Measurements from ENCODE around the gene CHRDL2. TPM values are rescaled to one million over a fixed set of nuclear protein-coding genes. Genes with fewer than 3 reads are reported as not detected.
A peak's percentile ranks its signal among the peaks of the same experiment; 100 is the strongest.

Gene CHRDL2
- total and polyA plus RNA-seq, 7 experiments from 2014 or later, result not detected

GRCh38 chr11:74697722-74698121 lies 33.5 kb downstream of the CHRDL2 start:
- ChIA-PET CTCF (no interaction called here), POLR2A (interaction anchor here (0.7 kb wide), 1 partner anchor 1002 kb away, joined by 4 read pairs; no protein-coding TSS in a partner anchor)
- no peak overlapping the region for H3K27ac Mint-ChIP-seq
- peaks cover 0 to 10% (median 0%) of the 10 kb centered on the region in 7 donors for H3K4me1 Mint-ChIP-seq
- Histone ChIP-seq H3K27me3 (ENCODE audit: control insufficient read depth in 2 of 2, insufficient read depth in 2 of 2, low read length in 2 of 2) (peaks cover 0 to 3% of the 10 kb centered on the region in 2 donors), H3K4me3 (ENCODE audit: low read length) (no peak overlapping the region), H3K36me3 (ENCODE audit: control insufficient read depth in 2 of 3, insufficient read depth in 3 of 3, low read length in 3 of 3) (no peaks in the 10 kb centered on the region), H3K27ac (ENCODE audit: low read depth, low read length) (no peak overlapping the region), H3K4me1 (ENCODE audit: control insufficient read depth in 2 of 2, insufficient read depth in 2 of 2, low read length in 2 of 2) (no peaks in the 10 kb centered on the region), H3K9me3 (ENCODE audit: control insufficient read depth in 2 of 3, low read length in 3 of 3) (no peaks in the 10 kb centered on the region)
- H3K27me3 Mint-ChIP-seq, result peaks cover 0 to 23% (median 8%) of the 10 kb centered on the region in 5 donors
- H3K36me3 Mint-ChIP-seq, result no peaks in the 10 kb centered on the region
- intact Hi-C loops (cut with micrococcal nuclease), result no loop called here
- DNase-seq (no peak), ATAC-seq (no peak)
- H3K4me3 Mint-ChIP-seq, result no peak overlapping the region
- peaks cover 0 to 1% (median 0%) of the 10 kb centered on the region in 11 donors for H3K9me3 Mint-ChIP-seq

- Histone ChIP-seq H3K9me3 (ENCODE audit: control insufficient read depth in 2 of 3, low read length in 3 of 3) (no peaks in the 10 kb centered on the region), H3K36me3 (ENCODE audit: control insufficient read depth in 2 of 3, insufficient read depth in 3 of 3, low read length in 3 of 3) (no peaks in the 10 kb centered on the region), H3K27me3 (ENCODE audit: control insufficient read depth in 2 of 2, insufficient read depth in 2 of 2, low read length in 2 of 2) (peaks cover 0 to 3% of the 10 kb centered on the region in 2 donors), H3K4me3 (ENCODE audit: low read length) (no peak overlapping the region), H3K27ac (ENCODE audit: low read depth, low read length) (no peak overlapping the region), H3K4me1 (ENCODE audit: control insufficient read depth in 2 of 2, insufficient read depth in 2 of 2, low read length in 2 of 2) (no peaks in the 10 kb centered on the region)
- Mint-ChIP-seq H3K27ac (no peak overlapping the region), H3K4me3 (peak overlapping the region in 1 of 10 donors; percentile 18), H3K36me3 (no peaks in the 10 kb centered on the region), H3K4me1 (peaks cover 0 to 6% (median 0%) of the 10 kb centered on the region in 7 donors), H3K9me3 (peaks cover 0 to 1% (median 0%) of the 10 kb centered on the region in 11 donors), H3K27me3 (peaks cover 0 to 23% (median 8%) of the 10 kb centered on the region in 5 donors)
- ATAC-seq, result no peak
- ChIA-PET POLR2A (interaction anchor here (0.7 kb wide), 1 partner anchor 1001 kb away, joined by 4 read pairs; no protein-coding TSS in a partner anchor), CTCF (no interaction called here)
- DNase-seq, result no peak
- intact Hi-C loops (cut with micrococcal nuclease), result no loop called here
These were observed 34.1 kb downstream of the CHRDL2 start for GRCh38 chr11:74696939-74697675.

GRCh38 chr11:74696500-74696899 lies 34.7 kb downstream of the CHRDL2 start:
- POLR2A ChIA-PET, result no interaction called here
- no peak for ATAC-seq
- CTCF ChIA-PET, result interaction anchor here (0.6 kb wide), 1 partner anchor 464 kb away, joined by 5 read pairs; no protein-coding TSS in a partner anchor

GRCh38 chr11:74695705-74696280 lies 35.4 kb downstream of the CHRDL2 start:
- Mint-ChIP-seq H3K9me3 (no peaks in the 10 kb centered on the region), H3K4me3 (no peak overlapping the region), H3K36me3 (no peaks in the 10 kb centered on the region), H3K27me3 (peaks cover 0 to 23% (median 8%) of the 10 kb centered on the region in 5 donors), H3K4me1 (peaks cover 0 to 6% (median 0%) of the 10 kb centered on the region in 7 donors), H3K27ac (no peak overlapping the region)
- ATAC-seq (no peak), DNase-seq (no peak)
- Histone ChIP-seq H3K36me3 (ENCODE audit: control insufficient read depth in 2 of 3, insufficient read depth in 3 of 3, low read length in 3 of 3) (no peaks in the 10 kb centered on the region), H3K9me3 (ENCODE audit: control insufficient read depth in 2 of 3, low read length in 3 of 3) (no peaks in the 10 kb centered on the region), H3K27me3 (ENCODE audit: control insufficient read depth in 2 of 2, insufficient read depth in 2 of 2, low read length in 2 of 2) (peaks cover 0 to 3% of the 10 kb centered on the region in 2 donors), H3K4me3 (ENCODE audit: low read length) (no peak overlapping the region), H3K4me1 (ENCODE audit: control insufficient read depth in 2 of 2, insufficient read depth in 2 of 2, low read length in 2 of 2) (no peaks in the 10 kb centered on the region), H3K27ac (ENCODE audit: low read depth, low read length) (no peak overlapping the region)
- intact Hi-C loops (cut with micrococcal nuclease), result no loop called here
- CTCF ChIA-PET, result interaction anchor here (0.6 kb wide), 1 partner anchor 464 kb away, joined by 5 read pairs; no protein-coding TSS in a partner anchor
- POLR2A ChIA-PET, result no interaction called here

More at GRCh38 chr11:74696500-74696899, 34.7 kb downstream of the CHRDL2 start:
- H3K27me3 ChIP-seq (ENCODE audit: control insufficient read depth in 2 of 2, insufficient read depth in 2 of 2, low read length in 2 of 2), result peaks cover 0 to 3% of the 10 kb centered on the region in 2 donors
- peaks cover 0 to 23% (median 8%) of the 10 kb centered on the region in 5 donors for H3K27me3 Mint-ChIP-seq
- no peaks in the 10 kb centered on the region for H3K4me1 ChIP-seq (ENCODE audit: control insufficient read depth in 2 of 2, insufficient read depth in 2 of 2, low read length in 2 of 2)
- H3K9me3 Mint-ChIP-seq, result peaks cover 0 to 1% (median 0%) of the 10 kb centered on the region in 11 donors
- H3K4me1 Mint-ChIP-seq, result peaks cover 0 to 6% (median 0%) of the 10 kb centered on the region in 7 donors
- H3K9me3 ChIP-seq (ENCODE audit: control insufficient read depth in 2 of 3, low read length in 3 of 3), result no peaks in the 10 kb centered on the region
- no peak overlapping the region for H3K27ac ChIP-seq (ENCODE audit: low read depth, low read length)
- no peak overlapping the region for H3K4me3 ChIP-seq (ENCODE audit: low read length)
- no peak overlapping the region for H3K4me3 Mint-ChIP-seq
- intact Hi-C loops (cut with micrococcal nuclease), result no loop called here
- no peak for DNase-seq
- no peaks in the 10 kb centered on the region for H3K36me3 Mint-ChIP-seq
- H3K36me3 ChIP-seq (ENCODE audit: control insufficient read depth in 2 of 3, insufficient read depth in 3 of 3, low read length in 3 of 3), result no peaks in the 10 kb centered on the region
- no peak overlapping the region for H3K27ac Mint-ChIP-seq

GRCh38 chr11:74694136-74694930 lies 36.9 kb downstream of the CHRDL2 start:
- DNase-seq, result no peak
- intact Hi-C loops (cut with micrococcal nuclease), result no loop called here
- Mint-ChIP-seq H3K27ac (no peak overlapping the region), H3K27me3 (peaks cover 0 to 23% (median 8%) of the 10 kb centered on the region in 5 donors), H3K36me3 (no peaks in the 10 kb centered on the region), H3K4me3 (no peak overlapping the region), H3K9me3 (no peaks in the 10 kb centered on the region), H3K4me1 (peaks cover 0 to 6% (median 0%) of the 10 kb centered on the region in 7 donors)
- CTCF ChIA-PET, result no interaction called here
- ATAC-seq, result no peak
- POLR2A ChIA-PET, result no interaction called here
- no peak overlapping the region for H3K27ac ChIP-seq (ENCODE audit: low read depth, low read length)
- no peaks in the 10 kb centered on the region for H3K4me1 ChIP-seq (ENCODE audit: control insufficient read depth in 2 of 2, insufficient read depth in 2 of 2, low read length in 2 of 2)
- no peaks in the 10 kb centered on the region for H3K9me3 ChIP-seq (ENCODE audit: control insufficient read depth in 2 of 3, low read length in 3 of 3)
- H3K27me3 ChIP-seq (ENCODE audit: control insufficient read depth in 2 of 2, insufficient read depth in 2 of 2, low read length in 2 of 2), result peaks cover 0 to 3% of the 10 kb centered on the region in 2 donors
- H3K36me3 ChIP-seq (ENCODE audit: control insufficient read depth in 2 of 3, insufficient read depth in 3 of 3, low read length in 3 of 3), result no peaks in the 10 kb centered on the region
- no peak overlapping the region for H3K4me3 ChIP-seq (ENCODE audit: low read length)

- Mint-ChIP-seq H3K27ac (peak overlapping the region in 1 of 9 donors; percentile 8), H3K36me3 (no peaks in the 10 kb centered on the region), H3K4me1 (peaks cover 0 to 6% (median 0%) of the 10 kb centered on the region in 7 donors), H3K9me3 (no peaks in the 10 kb centered on the region), H3K27me3 (peaks cover 0 to 23% (median 8%) of the 10 kb centered on the region in 5 donors), H3K4me3 (no peak overlapping the region)
- H3K4me3 ChIP-seq (ENCODE audit: low read length), result no peak overlapping the region
- CTCF ChIA-PET, result no interaction called here
- H3K27me3 ChIP-seq (ENCODE audit: control insufficient read depth in 2 of 2, insufficient read depth in 2 of 2, low read length in 2 of 2), result peaks cover 0 to 3% of the 10 kb centered on the region in 2 donors
- H3K36me3 ChIP-seq (ENCODE audit: control insufficient read depth in 2 of 3, insufficient read depth in 3 of 3, low read length in 3 of 3), result no peaks in the 10 kb centered on the region
- no peaks in the 10 kb centered on the region for H3K4me1 ChIP-seq (ENCODE audit: control insufficient read depth in 2 of 2, insufficient read depth in 2 of 2, low read length in 2 of 2)
- POLR2A ChIA-PET, result no interaction called here
- ATAC-seq (no peak), DNase-seq (no peak)
- H3K9me3 ChIP-seq (ENCODE audit: control insufficient read depth in 2 of 3, low read length in 3 of 3), result no peaks in the 10 kb centered on the region
- H3K27ac ChIP-seq (ENCODE audit: low read depth, low read length), result no peak overlapping the region
- intact Hi-C loops (cut with micrococcal nuclease), result no loop called here
These were observed 37.7 kb downstream of the CHRDL2 start for GRCh38 chr11:74693531-74693930.
